Right lung (tissue), 5 donors: ENCODE data around the gene CHRNA4. TPM values are rescaled to one million over a fixed set of nuclear protein-coding genes. Genes with fewer than 3 reads are reported as not detected.
A peak's percentile ranks its signal among the peaks of the same experiment; 100 is the strongest.
"Not testable (repeated sequence)": the region's sequence is repeated elsewhere in the genome, so short reads cannot be mapped to it uniquely, and the experiment has no call there.

ENCODE experiments used
- DNase-seq, 2 donors: peaks; one replicate each; pipeline ENCODE4 v3.0.0-alpha.2; 2013
- polyA plus RNA-seq, 5 donors: library from polyadenylated mRNA; unstranded; fragments of 120-200 nt; gene quantifications; one replicate each; pipeline versions ENCODE4 v1.2.1 to v1.2.3, GENCODE V29; 2013; ENCODE audit warnings: inconsistent platforms in 1 of 5, low replicate concordance in 1 of 5; ENCODE audit not compliant: insufficient read length in 5 of 5, insufficient read depth in 1 of 5

The CHRNA4 gene
- polyA plus RNA-seq, 5 donors, result 0.24 to 2.5 (median 0.69) TPM

GRCh38 chr20:63311186-63311832, 49.8 kb downstream of the CHRNA4 start:
- no peak for DNase-seq

- no peak for DNase-seq
Measured at GRCh38 chr20:63310265-63310991, 50.7 kb downstream of the CHRNA4 start.

GRCh38 chr20:63309261-63310071, 51.7 kb downstream of the CHRNA4 start:
- peak; percentile 33 to 42 for DNase-seq

GRCh38 chr20:63308218-63308911, 52.8 kb downstream of the CHRNA4 start:
- DNase-seq, result no peak

- no peak for DNase-seq
Measured at GRCh38 chr20:63307538-63308217, 53.5 kb downstream of the CHRNA4 start.

GRCh38 chr20:63306673-63307537, 54.2 kb downstream of the CHRNA4 start:
- no peak for DNase-seq

GRCh38 chr20:63305933-63306672, 55.0 kb downstream of the CHRNA4 start:
- not testable (repeated sequence) for DNase-seq

GRCh38 chr20:63305393-63305792, 55.8 kb downstream of the CHRNA4 start:
- no peak for DNase-seq

GRCh38 chr20:63303095-63303666, 58.0 kb downstream of the CHRNA4 start:
- no peak for DNase-seq

GRCh38 chr20:63301671-63302070, 59.5 kb downstream of the CHRNA4 start:
- no peak for DNase-seq

GRCh38 chr20:63298731-63299312, 62.3 kb downstream of the CHRNA4 start:
- DNase-seq, result no peak

GRCh38 chr20:63297796-63298572, 63.2 kb downstream of the CHRNA4 start:
- DNase-seq, result no peak

GRCh38 chr20:63297371-63297781, 63.8 kb downstream of the CHRNA4 start:
- DNase-seq, result no peak

GRCh38 chr20:63296531-63297299, 64.4 kb downstream of the CHRNA4 start:
- DNase-seq, result no peak

- DNase-seq, result no peak
Measured at GRCh38 chr20:63295846-63296245, 65.3 kb downstream of the CHRNA4 start.

- DNase-seq, result no peak
Measured at GRCh38 chr20:63295422-63295821, 65.7 kb downstream of the CHRNA4 start.

- DNase-seq, result no peak
Measured at GRCh38 chr20:63295018-63295417, 66.1 kb downstream of the CHRNA4 start.
